Testis (tissue), 2 donors: ENCODE data around the gene MACROD1.

Experiments
- POLR2A ChIP-seq: fragments of 450-650 bp; IDR thresholded peaks from one replicate; pipeline ENCODE4 v1.6.1; 2017; ENCODE audit warnings: antibody characterized with exemption, mild to moderate bottlenecking, moderate library complexity
- TF ChIP-seq, protein P1 (sequence below), 3 experiments: fragments of 450-650 bp in 2 of 3; fragments of 200-600 bp in 1 of 3; sonication (generic) in 1 of 3; IDR thresholded peaks; one replicate each; pipeline ENCODE4 v1.5.1; 2016 to 2019; ENCODE audit warnings: antibody characterized with exemption in 3 of 3, mild to moderate bottlenecking in 2 of 3, moderate library complexity in 1 of 3

DNA sequence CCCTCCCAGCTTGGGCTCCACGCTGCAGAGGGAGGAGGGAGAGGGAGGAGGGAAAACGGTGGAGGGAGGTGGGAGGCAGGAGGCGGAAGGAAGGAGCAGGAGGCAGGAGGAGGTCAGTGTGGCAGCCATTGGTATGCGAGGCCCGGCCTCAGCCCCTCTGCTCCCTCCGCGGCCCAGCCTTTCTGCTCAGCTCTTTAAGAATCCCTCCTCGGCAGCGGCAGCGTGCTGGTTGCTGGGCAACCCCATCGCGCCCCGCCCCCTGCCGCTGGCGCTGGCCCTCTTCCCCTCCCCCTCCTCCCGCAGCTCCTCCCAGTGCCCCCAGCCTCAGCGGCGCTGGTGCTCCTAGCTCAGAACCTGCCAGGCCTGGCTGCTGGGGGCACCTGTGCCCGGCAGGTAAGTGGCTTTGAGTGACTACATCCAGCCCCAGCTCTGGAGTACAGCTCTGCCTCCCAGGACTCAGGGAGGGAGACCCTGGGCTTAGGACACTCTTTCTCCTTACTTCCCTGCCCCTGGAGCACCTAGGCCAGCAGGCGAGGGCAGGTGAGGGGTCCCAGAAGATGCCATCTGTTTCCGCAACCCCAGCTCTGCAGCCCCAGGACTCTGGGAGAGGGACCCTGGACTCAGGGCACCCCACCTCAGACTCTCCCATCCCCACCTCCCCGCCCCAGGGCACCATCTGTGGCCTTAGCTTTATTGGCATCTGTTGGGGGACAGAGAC, 137.4 kb downstream of the MACROD1 start:
- TF ChIP-seq, protein P1, sequence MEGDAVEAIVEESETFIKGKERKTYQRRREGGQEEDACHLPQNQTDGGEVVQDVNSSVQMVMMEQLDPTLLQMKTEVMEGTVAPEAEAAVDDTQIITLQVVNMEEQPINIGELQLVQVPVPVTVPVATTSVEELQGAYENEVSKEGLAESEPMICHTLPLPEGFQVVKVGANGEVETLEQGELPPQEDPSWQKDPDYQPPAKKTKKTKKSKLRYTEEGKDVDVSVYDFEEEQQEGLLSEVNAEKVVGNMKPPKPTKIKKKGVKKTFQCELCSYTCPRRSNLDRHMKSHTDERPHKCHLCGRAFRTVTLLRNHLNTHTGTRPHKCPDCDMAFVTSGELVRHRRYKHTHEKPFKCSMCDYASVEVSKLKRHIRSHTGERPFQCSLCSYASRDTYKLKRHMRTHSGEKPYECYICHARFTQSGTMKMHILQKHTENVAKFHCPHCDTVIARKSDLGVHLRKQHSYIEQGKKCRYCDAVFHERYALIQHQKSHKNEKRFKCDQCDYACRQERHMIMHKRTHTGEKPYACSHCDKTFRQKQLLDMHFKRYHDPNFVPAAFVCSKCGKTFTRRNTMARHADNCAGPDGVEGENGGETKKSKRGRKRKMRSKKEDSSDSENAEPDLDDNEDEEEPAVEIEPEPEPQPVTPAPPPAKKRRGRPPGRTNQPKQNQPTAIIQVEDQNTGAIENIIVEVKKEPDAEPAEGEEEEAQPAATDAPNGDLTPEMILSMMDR (IDR thresholded peaks at IDR 0.05): no peak
- no peak for TF ChIP-seq POLR2A
